SU-DHL-6 (cell line): Measurements from ENCODE around the gene THAP3.

Experiments
- H2AFZ ChIP-seq: fragments of 200-600 bp; sonication (generic); 2 replicates; pipeline ENCODE4 v1.6.1; 2014; ENCODE audit warnings: low read depth, mild to moderate bottlenecking, moderate library complexity, mixed read lengths, antibody characterized with exemption, low read length; ENCODE audit not compliant: severe bottlenecking
- H3F3A ChIP-seq: fragments of 200-600 bp; shearing (Covaris generic); 2 replicates; pipeline ENCODE4 v1.6.0; 2016; ENCODE audit warnings: antibody characterized with exemption, mild to moderate bottlenecking; ENCODE audit not compliant: insufficient read depth
- H3K27ac ChIP-seq: fragments of 200-600 bp; sonication (generic); 2 replicates; pipeline ENCODE4 v1.5.1; 2016; ENCODE audit warnings: low read depth, mild to moderate bottlenecking, low read length, moderate library complexity, mixed read lengths
- H3K27me3 ChIP-seq: fragments of 200-600 bp; sonication (generic), shearing (Covaris generic); 2 replicates; pipeline ENCODE4 v1.6.0; 2014; ENCODE audit warnings: mild to moderate bottlenecking, low read length
- H3K36me3 ChIP-seq: fragments of 200-600 bp; sonication (generic); 2 replicates; pipeline ENCODE4 v1.6.1; 2014; ENCODE audit warnings: mild to moderate bottlenecking, low read length, mixed read lengths
- H3K4me2 ChIP-seq: fragments of 300-600, 200-600 bp; shearing (Covaris generic), sonication (generic); 2 replicates; pipeline ENCODE4 v1.6.0; 2014; ENCODE audit warnings: low read length, low read depth, mild to moderate bottlenecking; ENCODE audit not compliant: poor library complexity, severe bottlenecking
- H3K4me3 ChIP-seq: fragments of 200-600 bp; sonication (generic); 2 replicates; pipeline ENCODE4 v1.5.1; 2014; ENCODE audit warnings: antibody characterized with exemption, low read length, mild to moderate bottlenecking, mixed read lengths; ENCODE audit not compliant: insufficient read depth, poor library complexity, severe bottlenecking
- H3K79me2 ChIP-seq: fragments of 200-600 bp; sonication (generic); 2 replicates; pipeline ENCODE4 v1.6.1; 2014; ENCODE audit warnings: mild to moderate bottlenecking, low read length, moderate library complexity; ENCODE audit not compliant: insufficient read depth
- H3K9ac ChIP-seq: fragments of 200-600 bp; sonication (generic); 2 replicates; pipeline ENCODE4 v1.7.0; 2014; ENCODE audit warnings: mild to moderate bottlenecking, low read length
- H3K9me2 ChIP-seq: fragments of 200-600 bp; sonication (generic); replicated peaks from 2 replicates; pipeline ENCODE4 v1.6.1; 2014; ENCODE audit warnings: low read length; ENCODE audit not compliant: insufficient read depth
- H3K9me3 ChIP-seq: fragments of 200-600 bp; sonication (generic); 2 replicates; pipeline ENCODE4 v1.6.1; 2014; ENCODE audit warnings: low read length, mixed read lengths; ENCODE audit not compliant: insufficient read depth
- H4K20me1 ChIP-seq: fragments of 200-600 bp; sonication (generic); 2 replicates; pipeline ENCODE4 v1.6.1; 2014; ENCODE audit warnings: low read depth, mild to moderate bottlenecking, antibody characterized with exemption, low read length, moderate library complexity, mixed read lengths
- CTCF ChIP-seq: fragments of 200-600 bp; sonication (generic); IDR thresholded peaks from one replicate; pipeline ENCODE4 v1.5.1; 2017; ENCODE audit warnings: antibody characterized with exemption, mild to moderate bottlenecking, low read length, moderate library complexity; ENCODE audit not compliant: insufficient read depth, poor library complexity, severe bottlenecking
- EZH2phosphoT487 ChIP-seq: fragments of 200-600 bp; sonication (generic), shearing (Covaris generic); conservative IDR thresholded peaks from 2 replicates; pipeline ENCODE4 v1.6.1; 2018; ENCODE audit warnings: mild to moderate bottlenecking, antibody characterized with exemption, low read length, moderate library complexity, mixed read lengths

Gene THAP3

GRCh38 chr1:6592865-6593593, 31.6 kb upstream of the THAP3 start:
- H3K79me2 ChIP-seq = no peaks in the 10 kb centered on the region
- H3K4me3 ChIP-seq = no peak overlapping the region
- no peak overlapping the region for H3K27ac ChIP-seq
- H3K36me3 ChIP-seq = no peaks in the 10 kb centered on the region
- TF ChIP-seq CTCF (no peak), EZH2phosphoT487 (no peak)
- no peaks in the 10 kb centered on the region for H3K27me3 ChIP-seq
- H4K20me1 ChIP-seq = no peaks in the 10 kb centered on the region
- H3F3A ChIP-seq = no peaks in the 10 kb centered on the region
- H3K9me3 ChIP-seq = no peaks in the 10 kb centered on the region
- no peaks in the 10 kb centered on the region for H3K9me2 ChIP-seq
- H2AFZ ChIP-seq = no peak overlapping the region
- H3K9ac ChIP-seq = no peak overlapping the region
- H3K4me2 ChIP-seq = no peak overlapping the region

DNA sequence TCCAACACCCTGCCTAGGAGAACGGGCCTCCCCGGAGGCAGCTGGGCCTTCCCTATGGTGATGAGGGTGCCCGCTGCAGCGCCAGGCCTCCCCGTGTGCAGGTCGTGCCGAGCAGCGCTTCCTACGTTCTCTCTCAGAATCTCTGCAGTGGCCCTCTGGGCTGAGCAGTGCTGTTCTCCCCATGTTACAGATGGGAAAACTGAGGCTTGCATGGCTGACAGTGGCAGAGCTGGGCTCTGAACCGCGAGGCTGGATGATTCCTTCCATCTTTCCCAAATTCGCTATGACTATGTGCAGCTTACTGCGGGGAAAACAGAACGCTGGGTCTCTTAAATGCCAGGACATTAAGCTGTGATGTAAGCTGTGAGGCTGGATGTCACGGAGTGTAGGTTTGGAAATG, 30.9 kb upstream of the THAP3 start:
- H2AFZ ChIP-seq = no peak overlapping the region
- H3K9me3 ChIP-seq = no peaks in the 10 kb centered on the region
- no peak overlapping the region for H3K4me3 ChIP-seq
- no peaks in the 10 kb centered on the region for H3K9me2 ChIP-seq
- no peak overlapping the region for H3K27ac ChIP-seq
- H3K27me3 ChIP-seq = no peaks in the 10 kb centered on the region
- no peaks in the 10 kb centered on the region for H3K79me2 ChIP-seq
- H4K20me1 ChIP-seq = no peaks in the 10 kb centered on the region
- H3F3A ChIP-seq = no peaks in the 10 kb centered on the region
- no peaks in the 10 kb centered on the region for H3K36me3 ChIP-seq
- H3K9ac ChIP-seq = no peak overlapping the region
- TF ChIP-seq CTCF (no peak), EZH2phosphoT487 (no peak)
- H3K4me2 ChIP-seq = no peak overlapping the region

GRCh38 chr1:6594977-6595740, 29.5 kb upstream of the THAP3 start:
- no peaks in the 10 kb centered on the region for H3K36me3 ChIP-seq
- no peak for TF ChIP-seq CTCF
- no peak for TF ChIP-seq EZH2phosphoT487
- no peaks in the 10 kb centered on the region for H3K9me3 ChIP-seq
- no peaks in the 10 kb centered on the region for H3K9me2 ChIP-seq
- H3K4me2 ChIP-seq = no peak overlapping the region
- no peak overlapping the region for H3K9ac ChIP-seq
- no peaks in the 10 kb centered on the region for H3K27me3 ChIP-seq
- no peak overlapping the region for H3K4me3 ChIP-seq
- no peak overlapping the region for H3K27ac ChIP-seq
- H4K20me1 ChIP-seq = no peaks in the 10 kb centered on the region
- H3F3A ChIP-seq = no peaks in the 10 kb centered on the region
- no peaks in the 10 kb centered on the region for H3K79me2 ChIP-seq
- H2AFZ ChIP-seq = no peak overlapping the region
